Measurements from ENCODE around the gene MYADML2.

The MYADML2 gene

DNA sequence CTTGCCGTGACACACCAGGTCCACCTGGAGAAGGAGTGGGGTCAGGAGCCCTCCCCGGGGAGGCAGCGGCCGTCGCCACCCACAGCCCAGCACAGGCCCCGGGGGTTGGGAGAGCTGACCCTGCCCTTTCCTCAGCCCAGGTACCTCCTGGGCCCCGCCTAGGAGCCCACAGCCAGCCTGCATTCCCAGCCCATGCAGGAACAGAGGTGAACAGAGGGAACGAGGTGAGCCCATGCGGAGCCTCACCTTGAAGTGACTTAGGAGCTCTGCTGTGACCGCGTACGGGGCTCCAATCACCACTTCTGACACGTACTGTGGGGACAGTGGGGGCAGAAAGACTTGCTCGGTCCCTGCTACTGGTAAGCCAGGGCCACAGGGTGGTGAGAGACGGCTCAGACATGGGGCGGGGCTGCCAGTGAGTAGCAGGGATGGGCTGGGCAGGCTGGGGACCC lies 41.6 kb downstream of the MYADML2 start:
- DNase-seq = no peak
- TF ChIP-seq POLR2A (IDR thresholded peaks at IDR 0.05; ENCODE audit: low read length) (no peak), GATA1 (IDR thresholded peaks at IDR 0.05; ENCODE audit: low read depth, low read length) (no peak)

DNA sequence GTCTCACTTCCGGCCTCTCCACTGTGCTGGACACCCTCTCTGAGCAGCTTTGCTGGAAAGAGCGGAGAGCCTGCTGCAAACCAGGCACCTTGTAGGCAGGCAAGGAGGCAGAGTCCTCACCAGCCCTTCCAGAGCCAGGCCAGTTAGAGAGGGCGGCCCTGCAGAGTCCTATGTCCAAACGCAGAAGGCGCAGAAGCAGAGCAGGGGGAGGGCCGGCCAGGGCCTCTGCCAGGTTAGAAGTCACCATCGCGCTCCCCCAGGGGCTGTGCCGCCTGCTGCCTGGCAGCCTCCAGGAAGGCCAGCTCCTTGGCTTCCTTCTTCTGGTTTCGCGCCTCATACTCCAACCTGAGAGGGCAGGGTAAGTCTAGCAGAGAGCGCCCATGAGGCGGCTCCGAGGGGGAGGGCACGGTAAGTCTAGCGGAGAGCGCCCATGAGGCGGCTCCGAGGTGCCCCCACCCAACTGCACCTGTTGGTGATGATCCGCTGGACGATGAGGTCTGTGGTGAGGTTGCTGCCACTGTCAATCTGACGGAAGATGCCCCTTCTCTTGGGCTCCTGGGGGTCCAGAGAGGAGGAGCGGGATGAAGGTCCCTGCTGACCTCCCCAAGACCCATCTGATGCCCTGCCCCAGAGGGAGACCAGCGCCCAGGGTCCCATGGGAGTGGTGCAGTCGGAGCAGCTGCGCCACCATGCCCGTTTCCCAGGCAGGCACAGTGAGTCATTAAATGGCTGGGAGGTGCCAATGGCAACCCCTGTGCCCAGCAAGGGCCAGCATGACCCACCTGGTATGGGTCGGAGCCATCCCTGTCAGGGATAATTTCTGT lies 42.2 kb downstream of the MYADML2 start:
- DNase-seq = no peak

DNA sequence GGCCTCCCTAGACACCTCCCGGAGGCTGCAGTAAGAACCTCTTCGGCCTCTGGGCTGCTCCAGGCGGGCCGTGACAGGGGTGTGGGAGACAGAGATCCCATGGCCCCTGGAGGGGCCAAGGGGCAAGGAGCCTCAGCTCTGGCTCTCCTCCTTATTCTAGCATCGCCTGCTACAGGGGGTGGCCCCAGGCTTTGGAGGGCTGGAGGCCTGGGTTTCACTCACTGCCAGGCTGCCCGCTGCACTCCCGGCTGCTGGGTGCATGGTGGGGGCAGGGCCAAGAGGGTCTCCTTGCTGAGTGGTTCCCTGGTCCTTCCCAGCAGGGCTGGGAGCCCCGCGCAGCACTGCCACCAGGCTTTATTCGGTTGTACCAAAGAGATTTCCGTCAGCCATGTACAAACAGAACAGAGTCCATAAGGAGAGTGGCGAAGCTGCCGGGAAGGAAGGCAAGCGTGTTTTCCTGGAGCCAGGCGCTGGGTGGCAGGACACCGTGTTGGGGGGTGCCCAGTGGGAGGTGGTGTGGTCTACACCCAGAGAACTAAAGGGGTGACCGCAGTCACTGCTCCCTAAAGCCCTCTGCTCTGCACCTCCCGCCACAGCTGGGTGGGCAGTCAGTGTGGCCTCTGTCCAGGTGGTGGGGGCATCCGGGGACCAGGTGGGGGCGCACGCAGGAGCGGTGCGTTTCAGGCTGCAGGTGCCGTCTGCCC lies 43.0 kb downstream of the MYADML2 start:
- TF ChIP-seq POLR2A (IDR thresholded peaks at IDR 0.05; ENCODE audit: low read length) = no peak
- TF ChIP-seq GATA1 (IDR thresholded peaks at IDR 0.05; ENCODE audit: low read depth, low read length) = no peak
- no peak for DNase-seq

More for the DNA sequence above, 42.2 kb downstream of the MYADML2 start:
- TF ChIP-seq GATA1 (IDR thresholded peaks at IDR 0.05; ENCODE audit: low read depth, low read length) = no peak
- TF ChIP-seq POLR2A (IDR thresholded peaks at IDR 0.05; ENCODE audit: low read length) = no peak

DNA sequence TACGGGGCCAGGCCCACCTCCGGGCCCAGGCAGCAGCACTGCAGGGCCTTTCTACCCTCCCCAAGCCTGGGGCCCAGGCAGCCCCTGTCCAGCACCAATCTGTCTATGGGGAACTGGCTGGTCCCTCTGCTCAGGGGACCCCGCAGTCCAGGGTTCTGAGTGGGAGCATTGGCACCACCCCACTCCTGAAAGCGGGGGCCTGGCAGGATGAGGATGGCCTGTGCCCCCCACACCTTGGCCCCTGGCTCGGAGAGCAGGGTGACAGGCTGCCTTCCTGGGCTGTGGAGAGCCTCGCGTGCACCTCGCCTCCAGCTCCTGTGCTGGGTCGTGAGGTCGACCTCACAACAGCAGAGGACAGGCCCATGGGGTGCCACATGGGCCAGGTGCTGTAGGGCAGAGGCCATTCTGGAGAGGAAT lies 43.6 kb downstream of the MYADML2 start:
- no peak for DNase-seq
- no peak for TF ChIP-seq POLR2A (IDR thresholded peaks at IDR 0.05; ENCODE audit: low read length)
- no peak for TF ChIP-seq GATA1 (IDR thresholded peaks at IDR 0.05; ENCODE audit: low read depth, low read length)

DNA sequence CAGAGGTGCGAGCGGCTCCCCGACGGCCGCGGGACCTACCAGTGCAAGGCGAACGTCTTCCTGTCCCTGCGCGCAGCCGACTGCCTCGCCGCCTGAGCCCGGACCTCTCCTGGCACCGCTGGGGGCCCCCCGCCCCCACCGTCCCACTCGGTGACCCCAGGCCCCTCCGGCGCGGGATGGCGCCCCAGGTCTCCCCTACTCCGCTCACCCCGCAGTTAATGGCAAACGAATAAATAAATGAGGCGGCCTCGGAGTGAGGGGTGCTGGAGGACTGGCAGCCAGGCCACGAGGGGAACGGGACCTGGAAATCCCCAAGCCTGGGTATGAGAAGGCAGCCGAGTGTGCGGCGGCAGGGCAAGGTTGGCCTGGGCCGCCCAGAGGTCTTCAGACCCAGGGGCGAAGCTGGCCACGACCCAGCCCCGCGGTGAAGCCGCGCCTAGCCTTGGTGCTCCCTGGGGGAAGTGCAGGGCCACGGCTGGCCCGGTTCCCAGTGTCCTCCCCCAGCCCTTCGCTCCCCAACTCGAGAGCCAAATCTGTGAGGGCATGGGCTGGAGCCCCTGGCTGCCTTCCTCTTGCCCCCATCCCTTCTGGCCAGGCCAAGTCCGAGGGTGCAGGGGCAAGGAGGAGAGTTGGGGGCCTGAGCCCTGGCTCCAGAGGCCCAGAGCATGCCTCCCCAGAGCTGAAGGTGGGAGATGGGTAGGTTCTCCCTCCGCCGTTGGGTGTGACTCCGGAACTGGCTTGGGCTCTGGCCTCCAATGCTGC lies 44.2 kb downstream of the MYADML2 start:
- TF ChIP-seq GATA1 (IDR thresholded peaks at IDR 0.05; ENCODE audit: low read depth, low read length) = no peak
- TF ChIP-seq POLR2A (IDR thresholded peaks at IDR 0.05; ENCODE audit: low read length) = no peak
- no peak for DNase-seq

DNA sequence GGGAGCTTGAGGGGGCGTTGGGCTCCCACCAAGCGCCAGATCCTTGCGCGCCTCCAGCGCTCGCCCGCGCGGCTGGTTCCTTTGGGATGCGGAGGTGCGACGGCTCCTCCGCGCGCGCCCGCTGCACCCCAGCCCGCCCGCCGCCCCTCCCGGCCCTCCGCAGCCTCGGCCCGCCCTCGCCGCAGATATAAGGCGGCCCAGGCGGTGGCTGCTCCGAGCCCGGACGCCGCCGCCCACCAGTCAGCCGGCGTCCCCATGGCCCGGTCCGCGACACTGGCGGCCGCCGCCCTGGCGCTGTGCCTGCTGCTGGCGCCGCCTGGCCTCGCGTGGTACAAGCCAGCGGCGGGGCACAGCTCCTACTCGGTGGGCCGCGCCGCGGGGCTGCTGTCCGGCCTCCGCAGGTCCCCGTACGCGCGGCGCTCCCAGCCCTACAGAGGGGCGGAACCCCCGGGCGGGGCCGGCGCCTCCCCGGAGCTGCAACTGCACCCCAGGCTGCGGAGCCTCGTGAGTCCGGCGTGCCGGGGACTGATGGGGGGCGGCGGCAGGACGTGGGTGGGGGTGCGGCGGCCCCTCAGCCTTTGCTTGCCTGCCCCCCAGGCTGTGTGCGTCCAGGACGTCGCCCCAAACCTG lies 44.9 kb downstream of the MYADML2 start, which contains the start of gene NPB:
NPB (plus strand) TSS at position 216 of the 630 bp plus-strand sequence; CDS start at position 256, 40 bp downstream.
- peak; percentile 74 to 81 for DNase-seq
- peak; percentile 4 for TF ChIP-seq POLR2A (IDR thresholded peaks at IDR 0.05; ENCODE audit: low read length)
- no peak for TF ChIP-seq GATA1 (IDR thresholded peaks at IDR 0.05; ENCODE audit: low read depth, low read length)

DNA sequence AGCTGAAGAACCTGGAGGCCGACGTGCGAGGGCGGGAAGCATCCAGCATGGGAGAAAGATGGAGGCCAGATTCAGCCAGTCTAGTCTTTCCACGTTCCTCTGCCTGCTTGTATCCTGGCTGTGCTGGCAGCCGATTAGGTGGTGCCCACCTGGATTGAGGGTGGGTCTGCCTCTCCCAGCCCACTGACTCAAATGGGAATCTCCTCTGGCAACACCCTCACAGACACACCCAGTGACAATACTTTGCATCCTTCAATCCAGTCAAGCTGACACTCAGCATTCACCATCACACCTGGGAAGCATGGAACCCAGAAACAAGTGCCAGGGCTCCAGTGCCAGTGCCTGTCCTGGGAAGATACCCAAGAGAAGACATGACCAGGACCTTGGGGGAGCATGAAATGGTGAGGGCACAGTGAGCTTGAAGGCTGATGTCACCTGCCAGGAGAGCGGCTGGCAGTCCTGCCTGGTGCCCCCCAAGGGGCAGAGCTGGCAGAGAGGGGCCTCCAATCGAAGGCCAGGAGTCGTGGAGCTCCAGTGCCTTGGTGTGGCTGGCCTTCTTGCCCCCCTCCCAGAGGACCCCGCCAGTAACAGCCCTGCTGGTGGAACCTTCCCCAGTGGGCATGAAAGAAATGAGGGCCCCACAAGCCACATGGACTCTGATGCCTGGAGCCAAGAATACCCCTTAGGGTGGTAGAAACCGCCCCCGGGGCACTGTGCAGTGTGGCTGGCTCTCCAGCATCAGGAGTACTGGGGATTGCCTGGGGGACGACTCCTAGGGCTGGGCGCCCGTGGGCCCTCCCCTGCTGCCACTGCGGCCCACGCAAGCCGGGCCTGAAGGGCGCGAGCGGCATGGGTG lies 45.6 kb downstream of the MYADML2 start:
- no peak for DNase-seq
- TF ChIP-seq GATA1 (IDR thresholded peaks at IDR 0.05; ENCODE audit: low read depth, low read length) (no peak), POLR2A (IDR thresholded peaks at IDR 0.05; ENCODE audit: low read length) (peak; percentile 28)

DNA sequence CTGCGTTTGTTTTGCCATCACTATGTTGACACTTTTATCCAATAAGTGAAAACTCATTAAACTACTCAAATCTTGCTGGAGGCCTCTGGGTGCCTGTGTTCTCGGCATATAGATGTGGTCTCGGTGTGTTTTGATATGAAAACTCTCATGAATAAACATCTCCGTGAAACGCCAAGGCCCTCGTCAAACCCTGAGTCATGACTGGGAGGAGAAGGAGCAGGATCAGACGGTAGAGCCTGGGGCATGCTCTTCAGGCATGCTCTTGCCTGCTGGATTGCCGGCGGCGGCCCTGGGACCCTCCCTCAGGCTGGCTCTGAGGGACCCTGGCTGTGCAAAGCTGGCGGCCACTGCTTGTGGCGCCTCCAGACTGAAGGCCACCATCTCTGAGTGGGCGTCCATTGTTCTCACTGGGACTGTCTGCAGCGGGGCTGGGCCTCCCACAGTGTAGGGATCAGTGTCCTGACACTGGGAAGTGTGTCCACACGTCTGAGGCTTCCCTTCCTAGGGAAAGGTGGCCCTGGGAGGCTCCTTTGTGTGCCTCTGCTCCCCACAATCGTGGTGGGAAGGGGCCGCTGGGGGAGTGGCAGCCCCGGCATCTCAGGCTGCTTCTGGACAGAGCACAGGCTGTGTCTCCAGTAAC lies 46.7 kb downstream of the MYADML2 start:
- no peak for DNase-seq
- TF ChIP-seq POLR2A (IDR thresholded peaks at IDR 0.05; ENCODE audit: low read length) (peak; percentile 23), GATA1 (IDR thresholded peaks at IDR 0.05; ENCODE audit: low read depth, low read length) (no peak)

DNA sequence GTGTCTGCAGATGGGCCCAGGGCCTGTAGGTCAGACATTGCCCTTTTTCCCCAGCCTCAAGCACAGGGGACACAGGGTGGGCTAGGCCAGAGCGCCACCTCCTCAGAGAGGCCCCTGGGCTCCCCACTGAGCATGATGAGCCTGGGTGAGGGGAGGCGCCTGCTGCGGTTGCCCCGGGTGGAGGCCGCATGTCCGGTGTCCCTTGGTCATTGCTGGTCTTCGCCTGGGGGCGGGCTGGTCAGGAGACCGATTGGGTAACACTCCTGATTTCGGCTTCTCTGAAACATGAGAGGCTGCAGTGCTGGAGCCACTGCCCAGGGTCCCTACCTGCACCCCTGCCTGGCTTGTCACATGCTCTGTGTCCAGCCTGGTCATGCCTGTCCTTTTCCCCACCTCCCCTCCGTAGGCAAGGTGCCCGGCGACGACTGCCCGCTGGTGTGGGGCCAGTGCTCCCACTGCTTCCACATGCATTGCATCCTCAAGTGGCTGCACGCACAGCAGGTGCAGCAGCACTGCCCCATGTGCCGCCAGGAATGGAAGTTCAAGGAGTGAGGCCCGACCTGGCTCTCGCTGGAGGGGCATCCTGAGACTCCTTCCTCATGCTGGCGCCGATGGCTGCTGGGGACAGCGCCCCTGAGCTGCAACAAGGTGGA lies 47.4 kb downstream of the MYADML2 start:
- TF ChIP-seq POLR2A (IDR thresholded peaks at IDR 0.05; ENCODE audit: low read length) = no peak
- TF ChIP-seq GATA1 (IDR thresholded peaks at IDR 0.05; ENCODE audit: low read depth, low read length) = no peak
- no peak for DNase-seq

DNA sequence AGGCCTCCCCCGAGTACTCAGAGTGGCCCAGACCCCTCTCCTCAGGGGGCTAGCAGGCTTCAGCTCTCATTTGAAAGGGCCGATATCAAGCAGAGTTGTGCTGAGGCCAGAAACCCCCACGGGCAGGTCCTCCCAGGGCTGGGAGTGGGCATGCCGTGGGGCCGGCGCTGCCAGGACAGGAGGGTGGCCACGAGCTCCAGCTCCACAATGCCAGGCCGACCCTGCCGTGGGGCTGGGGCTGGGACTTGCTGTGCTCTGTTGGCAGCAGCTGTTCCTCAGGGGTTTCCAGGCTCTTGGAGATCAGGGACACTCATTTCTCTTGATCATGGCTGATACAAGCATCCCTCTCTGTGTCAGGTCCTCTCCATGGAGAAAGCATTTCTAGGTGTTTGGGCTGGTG lies 48.1 kb downstream of the MYADML2 start:
- no peak for DNase-seq
- TF ChIP-seq GATA1 (IDR thresholded peaks at IDR 0.05; ENCODE audit: low read depth, low read length) (no peak), POLR2A (IDR thresholded peaks at IDR 0.05; ENCODE audit: low read length) (no peak)

DNA sequence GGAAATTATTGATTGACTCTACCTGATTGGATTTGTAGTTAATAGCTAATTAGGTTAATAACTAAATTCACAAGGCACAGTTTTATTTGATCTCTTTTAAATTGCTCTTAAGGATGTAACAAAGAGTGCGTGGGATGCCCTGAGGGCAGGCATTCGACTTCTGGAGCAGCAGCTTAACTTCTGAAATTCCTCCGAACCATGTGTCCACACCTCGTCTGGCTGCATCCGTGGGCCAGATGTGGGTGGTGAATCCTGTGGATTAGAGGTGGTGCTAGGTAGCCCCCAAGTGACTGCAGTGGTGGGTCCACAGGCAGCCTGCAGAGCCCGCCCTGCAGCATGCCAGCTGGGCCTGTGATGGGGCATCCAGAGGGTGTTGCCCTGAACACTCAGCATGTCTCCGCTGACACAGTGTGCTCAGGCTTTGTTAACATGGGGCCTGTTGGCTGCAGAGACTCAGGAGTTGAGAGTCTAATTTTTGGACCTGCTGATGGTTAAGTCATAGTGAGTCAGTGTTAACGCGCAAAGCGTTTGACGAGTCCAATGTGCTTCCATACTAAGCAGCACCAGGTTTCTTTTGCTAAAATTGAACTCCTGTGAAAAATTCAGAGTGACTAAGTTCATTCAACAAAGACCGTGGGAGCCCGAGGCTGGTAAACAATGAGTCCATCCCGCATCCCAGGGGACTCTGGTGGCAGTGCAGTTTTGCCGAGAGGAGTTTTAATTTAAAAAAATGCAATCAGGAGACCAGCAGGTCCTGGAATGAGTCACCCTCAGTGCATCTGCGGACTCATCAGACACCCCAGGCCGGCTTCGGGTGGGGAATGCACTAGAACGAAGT lies 48.8 kb downstream of the MYADML2 start:
- no peak for TF ChIP-seq POLR2A (IDR thresholded peaks at IDR 0.05; ENCODE audit: low read length)
- TF ChIP-seq GATA1 (IDR thresholded peaks at IDR 0.05; ENCODE audit: low read depth, low read length) = no peak
- no peak for DNase-seq

Measured in erythroblast (primary cell).